CD4-positive, alpha-beta T cell treated with Interleukin-15 for 4 hours (primary cell): Measurements from ENCODE around the gene ARHGEF12.

Experiments
- DNase-seq: peaks from one replicate; pipeline ENCODE4 v3.0.0-alpha.2; 2020; ENCODE audit warnings: low spot score

ARHGEF12 gene

GRCh38 chr11:120424185-120424969 is 88.2 kb downstream of the ARHGEF12 start:
- no peak for DNase-seq

DNA sequence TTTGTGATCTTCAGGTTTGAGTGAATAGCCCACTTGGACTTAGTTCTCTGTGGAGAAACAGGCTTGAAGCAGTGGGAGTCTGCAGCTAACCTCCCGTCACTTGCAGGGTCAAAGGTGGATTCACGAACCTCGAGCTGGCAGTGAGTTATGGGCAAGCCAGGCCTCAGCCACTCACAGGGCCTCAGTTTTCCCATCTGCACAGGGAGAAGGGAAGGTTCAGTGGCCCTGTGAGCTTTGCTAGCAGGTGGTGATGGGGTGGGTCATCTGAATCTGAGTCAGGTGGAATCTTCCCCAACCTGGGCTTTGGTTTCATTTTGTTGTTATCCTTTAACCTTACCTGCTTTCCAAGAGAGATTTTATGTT is 88.7 kb downstream of the ARHGEF12 start:
- no peak for DNase-seq

DNA sequence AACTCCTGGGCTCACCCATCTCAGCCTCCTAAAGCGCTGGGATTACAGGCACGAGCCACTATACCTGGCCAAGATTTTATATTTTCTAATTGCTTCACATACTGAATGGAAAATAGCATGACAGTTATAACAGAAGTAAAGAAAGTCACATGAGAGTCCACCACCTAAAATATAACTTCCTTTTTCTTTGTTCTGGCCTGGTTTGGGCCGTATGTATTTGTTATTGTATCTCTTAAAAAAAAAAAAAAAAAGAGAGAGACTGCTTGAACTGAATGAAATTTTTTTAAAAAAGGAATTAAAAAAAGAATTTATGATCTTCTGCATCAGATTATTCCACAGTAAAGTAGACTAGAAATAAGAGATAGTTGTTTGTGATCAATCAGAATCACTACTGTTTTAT is 89.3 kb downstream of the ARHGEF12 start:
- no peak for DNase-seq

- no peak for DNase-seq
These were observed 93.9 kb downstream of the ARHGEF12 start for GRCh38 chr11:120430146-120430545.

GRCh38 chr11:120431633-120432032 is 95.4 kb downstream of the ARHGEF12 start:
- DNase-seq: no peak

- DNase-seq: peak; percentile 29
These were observed 96.1 kb downstream of the ARHGEF12 start for GRCh38 chr11:120432056-120433018.

DNA sequence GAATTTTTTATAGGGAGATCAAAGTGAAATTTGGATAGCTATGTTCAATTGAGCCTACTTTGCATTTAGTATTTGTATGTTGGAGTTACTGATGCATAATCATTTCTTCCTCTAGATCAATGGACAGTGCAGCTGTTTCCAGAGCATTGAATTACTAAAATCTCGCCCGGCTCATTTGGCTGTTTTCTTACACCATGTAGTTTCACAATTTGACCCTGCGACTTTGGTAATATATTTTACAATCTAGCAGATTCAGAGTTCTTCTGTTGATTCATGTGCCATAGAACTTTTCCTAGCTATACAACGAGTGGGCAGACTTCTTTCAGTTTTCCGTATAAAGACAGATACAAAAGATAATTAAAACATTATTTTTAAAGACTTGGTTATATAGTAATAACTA is 105.4 kb downstream of the ARHGEF12 start:
- DNase-seq: no peak

DNA sequence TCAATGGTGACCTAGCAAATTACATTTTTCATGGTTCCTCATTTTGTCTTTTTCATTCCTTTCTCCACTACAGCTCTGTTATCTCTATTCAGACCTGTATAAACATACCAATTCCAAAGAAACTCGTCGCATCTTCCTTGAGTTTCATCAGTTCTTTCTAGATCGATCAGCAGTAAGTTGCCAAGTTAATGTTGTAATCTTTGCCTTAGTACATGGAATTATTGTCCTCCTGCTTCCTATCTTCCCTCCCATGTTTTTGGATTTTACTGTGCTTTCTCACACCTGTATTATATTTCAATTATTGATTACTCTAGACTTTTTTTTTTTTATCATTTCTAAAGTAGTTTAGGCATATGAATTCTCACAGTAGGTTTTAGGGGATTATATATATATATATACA is 105.8 kb downstream of the ARHGEF12 start:
- no peak for DNase-seq

- no peak for DNase-seq
These were observed 110.6 kb downstream of the ARHGEF12 start for GRCh38 chr11:120446802-120447201.

DNA sequence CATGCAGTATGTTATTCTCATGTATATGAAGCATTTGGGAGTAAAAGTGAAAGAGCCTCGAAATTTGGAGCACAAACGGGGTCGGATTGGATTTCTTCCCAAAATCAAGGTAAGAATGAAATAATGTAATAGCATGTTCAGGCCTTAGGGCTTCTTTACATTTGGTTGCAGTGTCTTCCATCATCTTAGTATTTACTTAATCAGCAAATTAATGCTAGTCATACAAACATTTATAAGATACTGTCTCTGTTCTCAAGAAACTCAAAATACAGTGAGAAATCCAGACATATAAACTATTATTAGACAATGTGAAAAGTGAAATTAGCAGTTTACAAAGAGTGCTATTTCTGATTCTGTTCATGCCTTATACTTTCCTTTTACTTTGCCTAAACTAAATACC is 112.0 kb downstream of the ARHGEF12 start:
- DNase-seq: no peak

- DNase-seq: no peak
These were observed 119.3 kb downstream of the ARHGEF12 start for GRCh38 chr11:120455487-120455886.

DNA sequence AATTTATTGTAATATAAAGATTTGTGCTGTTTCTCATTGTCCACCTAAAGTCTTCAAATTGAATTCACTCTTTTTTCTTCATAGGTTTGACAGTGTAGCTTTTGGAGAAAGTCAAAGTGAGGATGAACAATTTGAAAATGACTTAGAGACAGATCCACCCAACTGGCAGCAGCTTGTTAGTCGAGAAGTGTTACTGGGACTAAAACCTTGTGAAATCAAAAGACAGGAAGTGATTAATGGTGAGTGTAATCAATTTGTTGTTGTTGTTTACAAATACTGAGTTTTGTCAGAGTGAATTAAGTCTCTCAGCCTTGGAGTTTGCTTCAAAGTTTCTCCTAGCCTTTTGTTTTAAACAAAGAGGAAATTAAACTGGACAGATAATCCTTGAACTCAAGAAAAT is 121.8 kb downstream of the ARHGEF12 start:
- no peak for DNase-seq

DNA sequence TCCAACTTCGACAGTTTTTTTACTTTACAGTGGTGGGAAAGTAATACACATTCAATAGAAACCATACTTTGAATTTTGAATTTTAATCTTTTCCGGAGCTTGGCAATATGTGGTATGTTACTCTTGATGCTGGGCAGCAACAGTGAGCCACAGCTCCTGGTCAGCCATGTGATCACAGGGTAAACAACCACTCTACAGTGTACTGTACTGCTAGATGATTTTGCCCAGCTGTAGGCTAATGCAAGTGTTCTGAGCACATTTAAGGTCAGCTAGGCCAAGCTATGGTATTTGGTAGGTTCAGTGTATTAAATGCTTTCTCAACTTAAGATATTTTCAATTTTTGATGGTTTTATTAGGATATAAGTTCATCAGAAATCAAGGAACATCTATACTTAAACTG is 126.6 kb downstream of the ARHGEF12 start:
- no peak for DNase-seq

- no peak for DNase-seq
These were observed 129.8 kb downstream of the ARHGEF12 start for GRCh38 chr11:120465921-120466534.

- no peak for DNase-seq
These were observed 131.4 kb downstream of the ARHGEF12 start for GRCh38 chr11:120467627-120468026.

DNA sequence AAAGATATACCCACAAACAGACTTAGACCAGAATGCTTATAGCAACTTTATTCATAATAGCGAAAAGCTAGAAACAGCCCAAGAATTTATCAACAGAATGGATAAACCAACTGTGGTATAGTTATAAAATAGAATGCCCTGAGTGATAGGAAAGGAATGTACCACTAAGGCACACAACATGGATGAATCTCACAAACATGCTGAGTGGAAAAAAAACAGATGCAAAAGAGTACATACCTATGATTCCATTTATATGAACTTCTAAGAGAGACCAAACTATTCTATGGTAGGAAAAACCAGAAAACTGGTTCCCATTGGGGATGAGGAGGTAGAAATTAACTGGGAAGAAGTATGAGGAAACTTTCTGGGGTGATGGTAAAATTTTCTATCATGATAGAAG is 134.9 kb downstream of the ARHGEF12 start:
- DNase-seq: no peak

- no peak for DNase-seq
These were observed 135.8 kb downstream of the ARHGEF12 start for GRCh38 chr11:120471994-120472393.

- no peak for DNase-seq
These were observed 137.3 kb downstream of the ARHGEF12 start for GRCh38 chr11:120473503-120473902.

DNA sequence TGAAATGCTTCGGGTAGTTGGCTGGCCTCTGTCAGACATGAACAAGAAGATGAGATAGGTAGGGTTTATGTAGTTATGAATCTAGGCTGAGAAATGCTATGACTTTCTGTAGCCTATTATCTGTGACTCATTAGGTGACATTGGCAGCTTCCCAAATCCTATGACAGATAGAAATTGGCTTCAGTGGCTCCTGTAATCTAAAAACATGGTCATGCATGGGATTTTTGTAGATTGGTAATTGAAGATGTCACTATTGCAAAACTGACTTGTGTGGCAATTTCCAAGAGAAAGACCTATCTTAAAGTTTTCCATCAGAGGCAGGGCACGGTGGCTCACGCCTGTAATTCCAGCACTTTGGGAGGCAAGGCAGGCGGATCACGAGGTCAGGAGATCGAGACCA is 145.9 kb downstream of the ARHGEF12 start:
- no peak for DNase-seq

GRCh38 chr11:120484722-120485121 is 148.5 kb downstream of the ARHGEF12 start:
- no peak for DNase-seq

GRCh38 chr11:120486138-120486537 is 149.9 kb downstream of the ARHGEF12 start:
- no peak for DNase-seq

DNA sequence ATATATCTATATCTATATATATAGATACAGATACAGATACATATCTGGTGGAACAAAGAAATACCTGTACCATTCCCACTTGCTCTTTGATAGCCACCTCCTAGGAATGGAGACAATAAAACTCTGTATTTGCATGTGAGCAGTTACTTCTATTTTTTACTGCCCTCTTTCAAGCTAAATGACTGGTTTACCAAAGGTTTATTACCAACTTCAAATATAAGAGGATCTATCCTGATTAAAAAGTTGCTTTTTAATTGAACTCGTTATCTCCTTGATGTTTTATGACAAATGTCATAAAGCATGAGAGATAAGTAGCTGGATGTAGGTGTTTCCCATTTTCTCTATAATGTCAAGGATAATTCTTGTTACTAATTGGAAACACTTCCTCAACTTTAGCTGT is 153.6 kb downstream of the ARHGEF12 start:
- no peak for DNase-seq

DNA sequence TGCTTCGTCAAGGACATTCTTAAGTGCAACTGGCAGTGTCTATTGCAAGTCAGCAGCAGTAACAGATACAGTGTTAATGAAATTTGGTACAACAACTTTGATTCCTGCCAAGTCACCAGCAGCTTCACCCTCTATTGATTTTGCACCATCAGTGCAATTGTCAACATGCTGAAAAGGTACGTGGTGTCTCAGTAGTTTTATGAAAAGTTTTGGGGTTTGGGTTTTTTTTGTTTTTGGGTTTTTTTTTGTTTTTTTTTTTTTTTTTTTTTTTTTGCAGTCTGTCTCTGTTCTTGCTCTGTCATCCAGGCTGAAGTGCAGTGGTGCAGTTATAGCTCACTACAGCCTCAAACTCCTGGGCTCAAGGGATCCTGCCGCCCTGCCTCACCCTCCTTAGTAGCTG is 156.3 kb downstream of the ARHGEF12 start:
- no peak for DNase-seq
